ENCODE data around the gene SAMD4A. TPM values are rescaled to one million over a fixed set of nuclear protein-coding genes. Genes with fewer than 3 reads are reported as not detected.

The SAMD4A gene
- total and polyA plus RNA-seq, 8 donors = 4.5 to 40.5 (median 8.0) TPM

GRCh38 chr14:54767450-54767849, 200.5 kb downstream of the SAMD4A start:
- TF ChIP-seq CTCF (IDR thresholded peaks at IDR 0.05) = no peak
- H3K4me1 ChIP-seq = peaks cover 0 to under 1% of the 10 kb centered on the region in 2 donors
- intact Hi-C loops (cut with DNase I) = loop anchor here in 1 of 2 donors (10.0 kb wide), 1 partner anchor 53 kb away; no protein-coding TSS in a partner anchor

GRCh38 chr14:54768501-54769129, 201.7 kb downstream of the SAMD4A start:
- DNase-seq = no peak
- ATAC-seq = no peak
- H3K36me3 ChIP-seq = no peaks in the 10 kb centered on the region
- H3K4me3 ChIP-seq = no peak overlapping the region
- no peaks in the 10 kb centered on the region for H3K9me3 ChIP-seq
- intact Hi-C loops (cut with DNase I) = loop anchor here in 1 of 2 donors (10.0 kb wide), 1 partner anchor 54 kb away; no protein-coding TSS in a partner anchor
- H3K27ac ChIP-seq = no peak overlapping the region
- peaks cover 0 to 11% of the 10 kb centered on the region in 2 donors for H3K4me1 ChIP-seq
- H3K27me3 ChIP-seq = no peaks in the 10 kb centered on the region
- no peak for TF ChIP-seq CTCF (IDR thresholded peaks at IDR 0.05)

More at GRCh38 chr14:54767450-54767849, 200.5 kb downstream of the SAMD4A start:
- DNase-seq = no peak
- H3K36me3 ChIP-seq = no peaks in the 10 kb centered on the region
- H3K27me3 ChIP-seq = no peaks in the 10 kb centered on the region
- H3K9me3 ChIP-seq = no peaks in the 10 kb centered on the region
- ATAC-seq = no peak
- no peak overlapping the region for H3K4me3 ChIP-seq
- no peak overlapping the region for H3K27ac ChIP-seq

DNA sequence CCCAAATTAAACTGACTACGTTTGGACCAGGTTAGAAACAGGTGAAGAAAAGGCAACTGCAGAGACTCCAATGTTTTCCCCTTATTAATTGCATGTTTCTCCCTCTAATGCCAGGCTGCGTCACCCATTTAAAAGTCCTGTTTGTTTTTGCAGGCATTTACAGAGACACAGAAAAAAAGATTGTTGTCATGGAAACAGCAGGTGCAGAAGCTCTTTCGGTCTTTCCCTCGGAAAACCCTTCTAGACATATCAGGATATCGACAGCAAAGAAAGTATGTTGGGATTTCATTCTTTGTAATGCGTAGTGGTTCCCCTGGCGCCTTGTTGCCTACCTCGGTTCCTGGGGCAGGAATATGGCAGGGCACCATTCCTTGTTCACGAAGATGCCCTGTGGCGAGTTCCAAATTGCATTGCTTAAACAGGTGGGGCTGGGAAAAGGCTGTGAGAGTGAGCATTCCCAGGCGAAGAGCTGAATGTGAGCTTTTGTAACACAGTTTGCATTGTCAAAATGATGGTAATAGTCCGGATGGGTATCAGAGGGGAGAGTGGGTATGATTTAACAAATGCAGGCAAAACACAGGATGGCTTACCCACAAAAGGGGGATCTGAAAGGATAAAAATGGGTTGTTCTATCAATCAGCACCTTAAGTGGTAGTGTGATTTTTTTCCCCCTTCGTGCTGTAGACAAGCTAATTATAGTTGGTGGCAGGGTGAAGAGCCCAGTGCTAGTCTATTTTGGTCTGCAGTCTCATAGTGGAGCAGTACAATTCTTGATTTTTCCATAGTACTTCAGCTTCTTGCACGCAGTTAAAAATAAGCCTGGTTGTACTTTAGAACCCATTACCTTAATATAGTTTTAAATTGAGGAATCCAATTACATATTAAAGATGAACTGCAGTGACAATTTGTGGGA, 203.3 kb downstream of the SAMD4A start:
- Histone ChIP-seq H3K27ac (no peak overlapping the region), H3K36me3 (peaks cover 0 to 3% of the 10 kb centered on the region in 2 donors), H3K4me1 (peaks cover 0 to 18% of the 10 kb centered on the region in 2 donors), H3K4me3 (no peak overlapping the region), H3K27me3 (no peaks in the 10 kb centered on the region), H3K9me3 (no peaks in the 10 kb centered on the region)
- no peak for DNase-seq
- intact Hi-C loops (cut with DNase I) = loop anchor here in 1 of 2 donors (5.0 to 10.0 kb wide), 2 partner anchors 55 to 203 kb away; partner anchors contain the start of gene SAMD4A
- no peak for ATAC-seq
- TF ChIP-seq CTCF (IDR thresholded peaks at IDR 0.05) = no peak

- Histone ChIP-seq H3K27me3 (no peaks in the 10 kb centered on the region), H3K4me1 (peaks cover 0 to 30% of the 10 kb centered on the region in 2 donors), H3K4me3 (no peak overlapping the region), H3K36me3 (peaks cover 0 to 6% of the 10 kb centered on the region in 2 donors), H3K27ac (no peak overlapping the region), H3K9me3 (no peaks in the 10 kb centered on the region)
- intact Hi-C loops (cut with DNase I) = loop anchor here in 1 of 2 donors (5.0 kb wide), 1 partner anchor 204 kb away; the partner anchor contains the start of gene SAMD4A
- DNase-seq (no peak), ATAC-seq (no peak)
- no peak for TF ChIP-seq CTCF (IDR thresholded peaks at IDR 0.05)
Measured at GRCh38 chr14:54771411-54772027, 204.6 kb downstream of the SAMD4A start.

Data from left lung (tissue), 10 donors.